WTC11 (cell line): ENCODE measurements around the gene AKAP13. TPM values are rescaled to one million over a fixed set of nuclear protein-coding genes. Genes with fewer than 3 reads are reported as not detected.

ENCODE experiments used
- ATAC-seq: fragments of 200-7000 bp; cut with Tn5 transposase; 2 replicates; pipeline ENCODE4 v1.10.0; 2021; ENCODE audit warnings: mild to moderate bottlenecking, moderate library complexity
- CTCF ChIA-PET: fragments of 300-600 bp; sonication (Branson Sonifier 250); formaldehyde crosslinking; loops from one replicate; lab custom pipeline; 2021; ENCODE audit warnings: antibody characterized with exemption; lab: Charles Lee
- POLR2A ChIA-PET: fragments of 350-600 bp; sonication (Branson Sonifier 250); formaldehyde crosslinking; loops from one replicate; lab custom pipeline; 2021; ENCODE audit warnings: antibody characterized with exemption; lab: Charles Lee
- DNase-seq: peaks from one replicate; pipeline ENCODE4 v3.0.0; 2021; ENCODE audit warnings: low spot score
- H3K27ac Mint-ChIP-seq: 2 replicates; pipeline ENCODE4 v1.8.0; 2021; ENCODE audit warnings: mixed read lengths
- H3K27me3 Mint-ChIP-seq: 2 replicates; pipeline ENCODE4 v1.8.0; 2021; ENCODE audit warnings: low read depth, mild to moderate bottlenecking, moderate library complexity, mixed read lengths
- H3K36me3 Mint-ChIP-seq: 2 replicates; pipeline ENCODE4 v1.8.0; 2021; ENCODE audit warnings: mixed read lengths
- H3K4me1 Mint-ChIP-seq: 2 replicates; pipeline ENCODE4 v1.8.0; 2022; ENCODE audit warnings: mixed read lengths
- H3K4me3 Mint-ChIP-seq: 2 replicates; pipeline ENCODE4 v1.8.0; 2021; ENCODE audit warnings: mild to moderate bottlenecking, moderate library complexity, mixed read lengths
- H3K9me3 Mint-ChIP-seq: 2 replicates; pipeline ENCODE4 v1.8.0; 2021; ENCODE audit warnings: mixed read lengths
- ARID4B ChIP-seq: sonication (generic); formaldehyde crosslinking; IDR thresholded peaks from 2 replicates; pipeline ENCODE4 v1.8.0; 2023; ENCODE audit warnings: missing genetic modification reagents, mild to moderate bottlenecking, borderline replicate concordance
- ATF1 ChIP-seq: sonication (generic); formaldehyde crosslinking; IDR thresholded peaks from 2 replicates; pipeline ENCODE4 v1.8.1; 2023; ENCODE audit warnings: mild to moderate bottlenecking, moderate library complexity, missing genetic modification reagents
- ATF2 ChIP-seq: sonication (generic); formaldehyde crosslinking; IDR thresholded peaks from 2 replicates; pipeline ENCODE4 v1.8.1; 2022; ENCODE audit warnings: low read depth, missing genetic modification reagents, borderline replicate concordance
- ATF6 ChIP-seq: sonication (generic); formaldehyde crosslinking; IDR thresholded peaks from 2 replicates; pipeline ENCODE4 v1.8.1; 2023; ENCODE audit warnings: mild to moderate bottlenecking, missing genetic modification reagents
- E2F4 ChIP-seq: sonication (generic); formaldehyde crosslinking; IDR thresholded peaks from 2 replicates; pipeline ENCODE4 v1.8.1; 2022; ENCODE audit warnings: low read depth, mild to moderate bottlenecking, moderate library complexity, missing genetic modification reagents, borderline replicate concordance
- E2F5 ChIP-seq: sonication (generic); formaldehyde crosslinking; IDR thresholded peaks from 2 replicates; pipeline ENCODE4 v1.8.1; 2022; ENCODE audit warnings: mild to moderate bottlenecking, moderate library complexity, missing genetic modification reagents
- FOXJ3 ChIP-seq: sonication (generic); formaldehyde crosslinking; IDR thresholded peaks from 2 replicates; pipeline ENCODE4 v1.9.0; 2021; ENCODE audit warnings: missing genetic modification reagents, mild to moderate bottlenecking, borderline replicate concordance
- FOXP1 ChIP-seq: sonication (generic); formaldehyde crosslinking; IDR thresholded peaks from 2 replicates; pipeline ENCODE4 v1.8.0; 2022; ENCODE audit warnings: missing genetic modification reagents, mild to moderate bottlenecking, moderate library complexity, borderline replicate concordance
- IRF2 ChIP-seq: sonication (generic); formaldehyde crosslinking; IDR thresholded peaks from 2 replicates; pipeline ENCODE4 v1.8.0; 2022; ENCODE audit warnings: low read depth, missing genetic modification reagents, borderline replicate concordance
- JAZF1 ChIP-seq: fragments of 250-450 bp; sonication (Bioruptor Pico); IDR thresholded peaks from 2 replicates; pipeline ENCODE4 v1.9.0; 2021; ENCODE audit warnings: moderate library complexity, mild to moderate bottlenecking, inconsistent platforms
- KAT7 ChIP-seq: sonication (generic); formaldehyde crosslinking; IDR thresholded peaks from 2 replicates; pipeline ENCODE4 v1.8.1; 2023; ENCODE audit warnings: missing genetic modification reagents, mild to moderate bottlenecking, borderline replicate concordance
- MXD4 ChIP-seq: fragments of 250-450 bp; sonication (Bioruptor Pico); IDR thresholded peaks from 2 replicates; pipeline ENCODE4 v1.8.0; 2021; ENCODE audit warnings: mild to moderate bottlenecking, moderate library complexity, borderline replicate concordance
- NR3C1 ChIP-seq: sonication (generic); formaldehyde crosslinking; conservative IDR thresholded peaks from 2 replicates; pipeline ENCODE4 v1.8.1; 2023; ENCODE audit warnings: low read depth, mild to moderate bottlenecking, missing genetic modification reagents
- OVOL2 ChIP-seq: fragments of 250-450 bp; sonication (Bioruptor Pico); IDR thresholded peaks from 2 replicates; pipeline ENCODE4 v1.9.0; 2021; ENCODE audit warnings: mild to moderate bottlenecking, borderline replicate concordance
- SMAD4 ChIP-seq: sonication (generic); formaldehyde crosslinking; IDR thresholded peaks from 2 replicates; pipeline ENCODE4 v1.8.0; 2022; ENCODE audit warnings: mild to moderate bottlenecking, missing genetic modification reagents
- TCF7 ChIP-seq: sonication (generic); formaldehyde crosslinking; IDR thresholded peaks from 2 replicates; pipeline ENCODE4 v1.8.0; 2022; ENCODE audit warnings: mild to moderate bottlenecking, low read depth, missing genetic modification reagents, moderate library complexity
- TEAD4 ChIP-seq: sonication (generic); formaldehyde crosslinking; IDR thresholded peaks from 2 replicates; pipeline ENCODE4 v1.8.0; 2022; ENCODE audit warnings: mild to moderate bottlenecking, missing genetic modification reagents
- USF2 ChIP-seq: sonication (generic); formaldehyde crosslinking; IDR thresholded peaks from 2 replicates; pipeline ENCODE4 v1.8.1; 2023; ENCODE audit warnings: mild to moderate bottlenecking, missing genetic modification reagents, moderate library complexity
- ZBTB21 ChIP-seq: sonication (generic); formaldehyde crosslinking; IDR thresholded peaks from 2 replicates; pipeline ENCODE4 v1.8.1; 2023; ENCODE audit warnings: mild to moderate bottlenecking, missing genetic modification reagents, borderline replicate concordance
- ZNF138 ChIP-seq: sonication (generic); formaldehyde crosslinking; conservative IDR thresholded peaks from 2 replicates; pipeline ENCODE4 v1.8.1; 2022; ENCODE audit warnings: mild to moderate bottlenecking, moderate library complexity, missing genetic modification reagents
- ZNF423 ChIP-seq: fragments of 250-450 bp; sonication (Bioruptor Pico); IDR thresholded peaks from 2 replicates; pipeline ENCODE4 v2.1.2; 2022; ENCODE audit warnings: mild to moderate bottlenecking, moderate library complexity
- ZSCAN18 ChIP-seq: fragments of 250-450 bp; sonication (Bioruptor Pico); IDR thresholded peaks from 2 replicates; pipeline ENCODE4 v2.1.2; 2022; ENCODE audit warnings: mild to moderate bottlenecking, moderate library complexity
- total RNA-seq: library from RNA; stranded (reverse); gene quantifications from 3 replicates; pipeline ENCODE4 v1.2.3, GENCODE V29; 2021

Gene AKAP13
- total RNA-seq, 1 experiment from 2014 or later = 50.3 TPM

- no peaks in the 10 kb centered on the region for H3K36me3 Mint-ChIP-seq
- ATAC-seq (no peak), DNase-seq (no peak)
- ChIA-PET POLR2A (no interaction called here), CTCF (no interaction called here)
- no peaks in the 10 kb centered on the region for H3K9me3 Mint-ChIP-seq
- no peak for TF ChIP-seq KAT7
- TF ChIP-seq ATF6 (CRISPR knock-in tag) = no peak
- TF ChIP-seq IRF2 (CRISPR knock-in tag) = no peak
- no peak for TF ChIP-seq ZBTB21
- no peak for TF ChIP-seq ZSCAN18 (CRISPR knock-in tag)
- no peak for TF ChIP-seq E2F4 (CRISPR knock-in tag)
- TF ChIP-seq ZNF423 (CRISPR knock-in tag) = no peak
- no peak for TF ChIP-seq E2F5 (CRISPR knock-in tag)
- no peak for TF ChIP-seq TCF7 (CRISPR knock-in tag)
- no peak for TF ChIP-seq USF2
- no peak for TF ChIP-seq FOXJ3 (CRISPR knock-in tag)
- TF ChIP-seq NR3C1 (CRISPR knock-in tag) = no peak
- TF ChIP-seq OVOL2 (CRISPR knock-in tag) = no peak
- H3K27me3 Mint-ChIP-seq = no peaks in the 10 kb centered on the region
- no peak overlapping the region for H3K4me3 Mint-ChIP-seq
- no peaks in the 10 kb centered on the region; the same call in none of the 2 replicates for H3K4me1 Mint-ChIP-seq
- no peak overlapping the region for H3K27ac Mint-ChIP-seq
Measured at GRCh38 chr15:85619992-85620689, 239.7 kb downstream of the AKAP13 start.

GRCh38 chr15:85620690-85621049 is 240.3 kb downstream of the AKAP13 start:
- ATAC-seq (no peak), DNase-seq (no peak)
- ChIA-PET POLR2A (no interaction called here), CTCF (no interaction called here)
- no peaks in the 10 kb centered on the region for H3K36me3 Mint-ChIP-seq
- H3K27me3 Mint-ChIP-seq = no peaks in the 10 kb centered on the region
- no peaks in the 10 kb centered on the region; the same call in none of the 2 replicates for H3K4me1 Mint-ChIP-seq
- no peaks in the 10 kb centered on the region for H3K9me3 Mint-ChIP-seq
- H3K4me3 Mint-ChIP-seq = no peak overlapping the region
- no peak overlapping the region for H3K27ac Mint-ChIP-seq
- no peak for TF ChIP-seq TCF7 (CRISPR knock-in tag)
- no peak for TF ChIP-seq ZNF138 (CRISPR knock-in tag)
- TF ChIP-seq MXD4 (CRISPR knock-in tag) = no peak
- no peak for TF ChIP-seq ARID4B (CRISPR knock-in tag)
- no peak for TF ChIP-seq ATF1
- no peak for TF ChIP-seq SMAD4 (CRISPR knock-in tag)
- no peak for TF ChIP-seq FOXP1 (CRISPR knock-in tag)
- TF ChIP-seq TEAD4 (CRISPR knock-in tag) = no peak
- no peak for TF ChIP-seq ATF2 (CRISPR knock-in tag)
- no peak for TF ChIP-seq JAZF1 (CRISPR knock-in tag)
